A172 (cell line): ENCODE data around the gene ACOT6. TPM values are rescaled to one million over a fixed set of nuclear protein-coding genes. Genes with fewer than 3 reads are reported as not detected.
"Not testable (repeated sequence)": the region's sequence is repeated elsewhere in the genome, so short reads cannot be mapped to it uniquely, and the experiment has no call there.

Experiments
- DNase-seq: peaks from one replicate; pipeline ENCODE4 v3.0.0-alpha.2; 2015; ENCODE audit warnings: low spot score
- total RNA-seq: library from RNA; depleted of rRNA; stranded (reverse); fragments of >200 nt; shearing (Covaris generic); gene quantifications from 2 replicates; pipeline ENCODE4 v1.2.3, GENCODE V29; 2014; rRNA removed

The ACOT6 gene
- total RNA-seq, 1 experiment from 2014 or later, result not detected

GRCh38 chr14:73645248-73645610, 32.9 kb downstream of the ACOT6 start:
- DNase-seq, result no peak

DNA sequence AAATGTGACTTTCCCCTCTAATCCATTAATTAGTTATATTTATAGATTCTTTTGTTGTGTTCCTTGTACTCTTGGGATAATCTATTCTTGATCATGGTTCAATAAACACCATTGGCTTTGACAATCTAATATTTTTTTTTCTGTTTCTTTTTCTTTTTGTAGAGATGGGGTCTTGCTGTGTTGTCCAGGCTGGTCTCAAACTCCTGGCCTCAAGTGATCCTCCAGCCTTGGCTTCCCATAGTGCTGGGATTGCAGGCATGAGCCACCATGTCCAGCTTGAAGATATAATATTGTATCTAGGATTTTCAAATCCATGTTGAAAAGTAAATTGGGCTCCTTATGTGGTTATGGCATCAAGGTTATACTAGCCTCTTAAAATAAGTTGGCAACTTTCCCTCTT, 38.7 kb downstream of the ACOT6 start:
- no peak for DNase-seq

DNA sequence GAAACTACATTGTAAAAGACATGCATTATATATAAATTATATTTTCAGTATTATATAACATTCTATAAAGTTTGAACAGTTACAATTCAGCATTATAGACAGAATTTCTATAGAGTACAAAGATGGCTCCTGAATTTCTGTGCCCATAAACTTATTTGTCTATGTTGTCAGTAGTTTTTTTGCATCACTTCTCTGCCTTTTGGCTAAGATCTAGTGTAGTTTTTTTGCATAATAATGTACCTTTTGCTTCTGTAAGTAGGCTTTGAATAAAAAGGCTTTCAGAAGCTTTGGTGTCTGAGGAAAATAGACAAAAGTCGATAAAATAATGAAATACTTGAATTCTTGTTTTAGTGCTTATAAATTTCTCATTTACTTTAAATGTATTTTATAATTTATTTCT, 43.5 kb downstream of the ACOT6 start:
- DNase-seq, result no peak

GRCh38 chr14:73659202-73659601, 46.9 kb downstream of the ACOT6 start:
- not testable (repeated sequence) for DNase-seq

DNA sequence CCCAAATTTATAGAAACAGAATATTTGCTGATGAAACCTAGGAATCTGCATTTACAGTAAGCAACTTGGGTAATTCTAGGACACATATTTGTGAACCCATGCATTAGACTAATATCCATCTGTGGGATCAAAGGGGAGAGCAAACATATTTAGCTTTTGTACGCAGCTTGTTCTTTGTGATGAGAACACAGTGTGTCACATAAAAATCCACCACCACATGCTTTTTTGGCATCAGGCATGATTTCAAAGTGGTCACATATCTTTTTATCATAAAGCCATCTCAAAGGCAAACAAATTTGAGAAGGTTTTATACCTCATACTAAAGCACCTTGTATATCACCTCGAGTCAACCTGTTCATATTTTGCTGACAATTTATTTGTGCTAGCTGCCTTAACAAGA, 48.2 kb downstream of the ACOT6 start:
- DNase-seq, result no peak

GRCh38 chr14:73661872-73662271, 49.6 kb downstream of the ACOT6 start:
- DNase-seq, result peak; percentile 62

DNA sequence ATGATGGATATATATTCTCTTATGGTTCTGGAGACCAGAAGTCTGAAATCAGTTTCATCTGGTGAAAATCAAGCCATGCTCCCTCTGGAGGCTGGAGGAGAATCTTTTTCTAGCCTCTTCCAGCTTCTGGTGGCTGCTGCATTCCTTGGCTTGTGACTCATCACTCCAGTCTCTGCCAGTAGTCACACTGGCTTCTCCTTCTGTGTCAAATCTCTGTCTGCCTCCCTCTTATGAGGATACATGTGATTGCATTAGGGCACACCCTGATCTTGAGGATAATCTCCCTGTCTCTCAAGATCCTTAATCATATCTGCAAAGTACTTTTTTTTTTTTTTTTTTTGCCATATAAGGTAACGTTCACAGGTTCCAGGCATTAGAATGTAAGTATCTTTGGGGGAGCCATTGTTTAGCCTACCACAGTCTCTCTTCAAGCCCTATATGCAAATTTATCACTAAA, 50.2 kb downstream of the ACOT6 start:
- peak; percentile 100 for DNase-seq

- DNase-seq, result peak; percentile 59
These were observed 51.4 kb downstream of the ACOT6 start for GRCh38 chr14:73663548-73664212.

- no peak for DNase-seq
These were observed 52.8 kb downstream of the ACOT6 start for GRCh38 chr14:73665130-73665529.

DNA sequence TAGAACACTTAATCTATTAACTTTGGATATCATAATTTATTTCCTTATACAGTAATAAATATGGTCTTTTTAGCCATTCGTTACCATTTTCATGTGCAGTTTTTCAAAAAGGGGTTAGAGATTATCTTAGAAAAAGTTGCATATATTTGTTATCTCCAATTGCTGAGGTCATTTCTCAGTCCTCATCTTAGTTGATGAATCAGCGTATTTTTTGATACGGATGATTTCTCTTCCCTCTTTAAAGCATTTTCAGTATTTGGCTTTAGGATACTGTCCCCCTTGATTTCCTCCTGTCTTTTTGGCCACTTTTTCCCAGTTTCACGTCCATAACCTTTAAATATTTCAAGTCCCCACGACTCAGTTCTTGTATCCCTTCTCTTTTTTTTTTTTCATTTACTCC, 54.3 kb downstream of the ACOT6 start:
- DNase-seq, result no peak

DNA sequence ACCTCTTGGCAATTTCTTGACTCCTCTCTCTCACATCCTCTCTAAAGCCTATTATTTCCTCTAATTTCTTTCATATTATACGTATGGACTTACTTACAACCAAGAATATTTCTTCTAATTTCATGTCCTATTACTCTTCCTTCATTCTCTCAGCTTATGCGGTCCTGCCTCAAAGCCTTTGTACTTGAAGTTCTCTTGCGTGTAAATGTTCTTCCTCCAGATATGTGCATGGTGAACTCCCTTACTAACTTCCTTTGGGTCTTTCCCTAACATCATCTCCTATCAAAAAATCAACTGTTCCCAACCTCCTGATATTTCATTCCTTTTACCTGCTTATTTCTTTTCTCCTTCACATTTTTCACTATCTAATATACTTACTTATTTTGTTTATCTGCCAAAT, 55.5 kb downstream of the ACOT6 start:
- no peak for DNase-seq

Other genes with a start within 250 kb of the ACOT6 start
- 19.8 and 26.9 TPM in 2 replicates for gene NUMB, start 154.0 kb upstream of the ACOT6 start, total RNA-seq
- 13.3 and 15.1 TPM in 2 replicates for gene RIOX1, start 121.6 kb upstream of the ACOT6 start, total RNA-seq
- 1.1 and 4.3 TPM in 2 replicates for gene ACOT1, start 75.4 kb upstream of the ACOT6 start, total RNA-seq
- not detected in 2 replicates for gene HEATR4, start 53.6 kb upstream of the ACOT6 start, total RNA-seq
- 14.5 and 17.0 TPM in 2 replicates for gene ACOT2, start 43.3 kb upstream of the ACOT6 start, total RNA-seq
- not detected in 2 replicates for gene ACOT4, start 20.6 kb upstream of the ACOT6 start, total RNA-seq
- 28.0 and 40.5 TPM in 2 replicates for gene DNAL1, start 32.5 kb downstream of the ACOT6 start, total RNA-seq
- gene PNMA1, start 101.9 kb downstream of the ACOT6 start, total RNA-seq, result 35.1 and 36.0 TPM in 2 replicates
- 6.1 and 6.2 TPM in 2 replicates for gene PTGR2, start 239.3 kb downstream of the ACOT6 start, total RNA-seq